GM12801 (cell line): ENCODE data around the gene SLC25A3.

ENCODE experiments used
- TF ChIP-seq, protein P1 (sequence below): IDR thresholded peaks from one replicate; pipeline ENCODE4 v1.5.1; 2011; ENCODE audit warnings: control low read depth; ENCODE audit not compliant: insufficient read length; ENCODE audit errors: extremely low read depth

SLC25A3 gene

GRCh38 chr12:98653866-98654493 lies 60.5 kb downstream of the SLC25A3 start:
- TF ChIP-seq, protein P1, sequence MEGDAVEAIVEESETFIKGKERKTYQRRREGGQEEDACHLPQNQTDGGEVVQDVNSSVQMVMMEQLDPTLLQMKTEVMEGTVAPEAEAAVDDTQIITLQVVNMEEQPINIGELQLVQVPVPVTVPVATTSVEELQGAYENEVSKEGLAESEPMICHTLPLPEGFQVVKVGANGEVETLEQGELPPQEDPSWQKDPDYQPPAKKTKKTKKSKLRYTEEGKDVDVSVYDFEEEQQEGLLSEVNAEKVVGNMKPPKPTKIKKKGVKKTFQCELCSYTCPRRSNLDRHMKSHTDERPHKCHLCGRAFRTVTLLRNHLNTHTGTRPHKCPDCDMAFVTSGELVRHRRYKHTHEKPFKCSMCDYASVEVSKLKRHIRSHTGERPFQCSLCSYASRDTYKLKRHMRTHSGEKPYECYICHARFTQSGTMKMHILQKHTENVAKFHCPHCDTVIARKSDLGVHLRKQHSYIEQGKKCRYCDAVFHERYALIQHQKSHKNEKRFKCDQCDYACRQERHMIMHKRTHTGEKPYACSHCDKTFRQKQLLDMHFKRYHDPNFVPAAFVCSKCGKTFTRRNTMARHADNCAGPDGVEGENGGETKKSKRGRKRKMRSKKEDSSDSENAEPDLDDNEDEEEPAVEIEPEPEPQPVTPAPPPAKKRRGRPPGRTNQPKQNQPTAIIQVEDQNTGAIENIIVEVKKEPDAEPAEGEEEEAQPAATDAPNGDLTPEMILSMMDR, result no peak
